Spleen (tissue), 7 donors: Measurements from ENCODE around the gene TTC23L.

Experiments used
- CTCF ChIP-seq, 11 experiments: fragments of 200-600 bp in 7 of 11; fragments of 450-650 bp in 4 of 11; sonication (generic) in 4 of 11; IDR thresholded peaks in 8 of 11; conservative IDR thresholded peaks in 3 of 11; 1 replicate in 7 of 11; 2 replicates in 4 of 11; pipeline versions ENCODE4 v1.4.0 to v1.8.0; 2016 to 2021; ENCODE audit warnings: antibody characterized with exemption in 11 of 11, inconsistent platforms in 4 of 11, mild to moderate bottlenecking in 1 of 11
- POLR2A ChIP-seq, 3 donors: fragments of 450-650 bp; IDR thresholded peaks; one replicate each; pipeline ENCODE4 v1.5.1; 2017; ENCODE audit warnings: antibody characterized with exemption in 3 of 3, mild to moderate bottlenecking in 1 of 3
- POLR2AphosphoS5 ChIP-seq, 3 donors: sonication (generic); formaldehyde crosslinking; IDR thresholded peaks; one replicate each; pipeline ENCODE4 v1.5.1; 2017; ENCODE audit warnings: antibody characterized with exemption in 3 of 3
- donor health status: DM: no; HTN: no; CAD: no; lungs with moderate emphysema.
- donor health status: DM: no; HTN: no; CAD: no.
- donor health status: DM: no; HTN: no; CAD: no.

- TF ChIP-seq POLR2AphosphoS5 (IDR thresholded peaks at IDR 0.05): peak; percentile 97 to 99 (median 98)
- peak in 2 of 3 donors; percentile 16 to 62 for TF ChIP-seq POLR2A (IDR thresholded peaks at IDR 0.05)
- peak in 7 of 11 experiments; percentile 16 to 56 (median 38) for TF ChIP-seq CTCF (IDR thresholded peaks at IDR 0.05 in 8 of 11, conservative IDR thresholded peaks at IDR 0.05 in 3 of 11)
Measured at GRCh38 chr5:34915139-34915855, 76.3 kb downstream of the TTC23L start, which contains the start of the genes BRIX1 and RAD1.
